ENCODE measurements around the gene GARIN5B. TPM values are rescaled to one million over a fixed set of nuclear protein-coding genes. Genes with fewer than 3 reads are reported as not detected.
A peak's percentile ranks its signal among the peaks of the same experiment; 100 is the strongest.

GARIN5B gene
- total RNA-seq, 3 donors from 2014 or later (not counting 1 experiment from before 2014, with no cell fraction given): not detected

DNA sequence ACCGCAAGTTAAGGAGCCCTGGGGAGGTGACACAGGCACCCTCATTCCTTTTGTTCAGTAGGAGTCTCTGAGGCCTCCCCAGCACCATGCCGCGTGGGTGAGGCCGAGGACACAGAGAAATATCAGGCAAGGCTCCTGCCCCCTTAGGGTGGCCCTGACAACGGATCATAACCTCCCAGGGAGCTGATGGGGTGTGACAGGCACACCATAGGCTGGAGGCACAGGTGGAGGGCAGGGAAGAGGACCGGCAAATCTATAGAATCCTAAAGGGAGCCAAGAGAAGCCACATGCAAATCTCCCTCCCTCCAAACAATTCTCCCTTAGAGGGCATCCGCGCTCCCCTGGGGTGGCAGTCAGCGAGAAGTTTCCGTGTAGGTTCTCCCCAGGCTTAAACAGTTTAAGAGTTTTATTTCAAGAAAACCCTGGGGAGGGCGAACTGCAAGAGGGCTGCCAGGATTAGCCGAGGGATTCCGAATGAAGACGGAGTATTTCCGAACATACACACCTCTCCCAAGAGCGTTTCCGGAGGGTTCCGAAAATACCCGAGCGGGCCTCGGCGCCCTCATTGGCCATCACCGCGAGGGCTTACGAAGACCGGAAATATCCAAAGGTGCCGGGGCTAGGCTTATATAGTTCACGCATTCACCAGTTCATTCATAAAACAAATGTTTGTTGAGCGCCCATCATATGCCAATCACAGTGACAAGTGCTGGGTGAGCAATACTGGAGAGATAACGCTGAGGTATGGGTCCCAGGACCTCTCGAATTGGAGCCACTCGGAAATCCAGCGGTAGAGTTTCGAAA lies 22.1 kb upstream of the GARIN5B start:
- Mint-ChIP-seq H3K27ac (peak overlapping the region; percentile 94 to 100), H3K27me3 (ENCODE audit: low read depth in 2 of 2) (no peaks in the 10 kb centered on the region), H3K4me3 (peak overlapping the region; percentile 97), H3K36me3 (no peaks in the 10 kb centered on the region), H3K4me1 (peaks cover 54 to 73% of the 10 kb centered on the region in 2 donors), H3K9me3 (no peaks in the 10 kb centered on the region)
- ATAC-seq (peak; percentile 75 to 89 (median 79)), DNase-seq (peak; percentile 89 to 97)
- WGBS (ENCODE audit: insufficient coverage): 7% methylated on average over 33 of the region's 34 CpGs
- TF ChIP-seq, protein P1, sequence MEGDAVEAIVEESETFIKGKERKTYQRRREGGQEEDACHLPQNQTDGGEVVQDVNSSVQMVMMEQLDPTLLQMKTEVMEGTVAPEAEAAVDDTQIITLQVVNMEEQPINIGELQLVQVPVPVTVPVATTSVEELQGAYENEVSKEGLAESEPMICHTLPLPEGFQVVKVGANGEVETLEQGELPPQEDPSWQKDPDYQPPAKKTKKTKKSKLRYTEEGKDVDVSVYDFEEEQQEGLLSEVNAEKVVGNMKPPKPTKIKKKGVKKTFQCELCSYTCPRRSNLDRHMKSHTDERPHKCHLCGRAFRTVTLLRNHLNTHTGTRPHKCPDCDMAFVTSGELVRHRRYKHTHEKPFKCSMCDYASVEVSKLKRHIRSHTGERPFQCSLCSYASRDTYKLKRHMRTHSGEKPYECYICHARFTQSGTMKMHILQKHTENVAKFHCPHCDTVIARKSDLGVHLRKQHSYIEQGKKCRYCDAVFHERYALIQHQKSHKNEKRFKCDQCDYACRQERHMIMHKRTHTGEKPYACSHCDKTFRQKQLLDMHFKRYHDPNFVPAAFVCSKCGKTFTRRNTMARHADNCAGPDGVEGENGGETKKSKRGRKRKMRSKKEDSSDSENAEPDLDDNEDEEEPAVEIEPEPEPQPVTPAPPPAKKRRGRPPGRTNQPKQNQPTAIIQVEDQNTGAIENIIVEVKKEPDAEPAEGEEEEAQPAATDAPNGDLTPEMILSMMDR (IDR thresholded peaks at IDR 0.05): no peak
- H3K27ac ChIP-seq (ENCODE audit: low read length): peak overlapping the region; percentile 94
- intact Hi-C loops (cut with micrococcal nuclease): loop anchor here (1.0 to 2.0 kb wide), 3 partner anchors 24 to 84 kb away; partner anchors contain the start of gene KMT5C
- peaks cover 58% of the 10 kb centered on the region for H3K4me1 ChIP-seq (ENCODE audit: control insufficient read depth, insufficient read depth, low read length)
- no peaks in the 10 kb centered on the region for H3K9me3 ChIP-seq (ENCODE audit: control insufficient read depth, insufficient read depth, low read length)
- peaks cover 33% of the 10 kb centered on the region for H3K36me3 ChIP-seq (ENCODE audit: control insufficient read depth, insufficient read depth, low read length)
- peak overlapping the region; percentile 72 for H3K4me3 ChIP-seq (ENCODE audit: low read length)
- H3K27me3 ChIP-seq (ENCODE audit: control insufficient read depth, insufficient read depth, low read length): no peaks in the 10 kb centered on the region

DNA sequence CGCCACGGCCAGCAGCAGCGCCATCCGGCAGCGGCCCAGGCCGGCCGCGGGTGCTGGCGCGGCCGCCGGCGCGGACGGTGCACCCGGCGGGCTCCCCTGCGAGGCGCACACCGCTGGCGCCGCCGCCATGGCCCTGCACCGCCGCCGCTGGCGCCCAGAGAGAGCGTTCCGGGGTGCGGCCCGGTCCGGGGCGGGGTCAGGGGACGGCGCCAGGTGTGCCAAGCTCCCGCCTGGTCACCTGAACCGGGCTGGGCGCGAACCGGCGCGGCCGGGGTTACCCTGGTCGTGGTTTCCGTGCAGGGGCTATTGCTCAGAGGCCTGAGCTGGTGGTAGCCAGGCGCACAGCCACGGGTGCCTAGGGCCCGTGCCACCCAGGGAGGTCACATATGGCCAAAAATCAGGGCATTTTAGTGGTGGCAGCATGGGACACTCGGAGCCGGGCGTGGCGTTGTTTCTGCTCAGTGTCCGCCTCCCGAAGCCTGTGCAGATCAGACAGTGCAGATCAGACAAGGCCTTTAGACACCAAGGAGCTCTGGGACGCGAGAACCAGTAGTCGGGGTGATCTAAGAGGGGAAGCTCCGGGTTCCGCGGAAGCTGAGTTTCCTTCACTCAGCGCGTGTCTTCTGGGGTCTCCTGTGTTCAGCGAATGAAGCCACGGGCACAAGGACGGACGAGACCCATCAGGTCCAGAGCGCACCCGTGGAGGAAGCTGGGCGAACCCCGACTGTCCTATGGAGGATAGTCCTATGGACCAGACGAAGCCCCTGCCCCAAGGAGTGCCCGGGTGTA lies 21.3 kb upstream of the GARIN5B start, which contains the start of gene TMEM238:
Gene TMEM238, minus strand, starts transcription at position 162 of the 789 bp plus-strand sequence. Its CDS starts 33 bp downstream, at position 129.
- H3K4me1 ChIP-seq (ENCODE audit: control insufficient read depth, insufficient read depth, low read length): peaks cover 50% of the 10 kb centered on the region
- H3K36me3 ChIP-seq (ENCODE audit: control insufficient read depth, insufficient read depth, low read length): peaks cover 26% of the 10 kb centered on the region
- Mint-ChIP-seq H3K4me3 (peak within 1 kb of the TSS; percentile 97), H3K36me3 (no peaks in the 10 kb centered on the region), H3K9me3 (no peaks in the 10 kb centered on the region), H3K27ac (peak within 1 kb of the TSS; percentile 94 to 100), H3K27me3 (ENCODE audit: low read depth in 2 of 2) (no peaks in the 10 kb centered on the region), H3K4me1 (peaks cover 49 to 65% of the 10 kb centered on the region in 2 donors)
- WGBS (ENCODE audit: insufficient coverage): 15% methylated on average over 72 of the region's 72 CpGs
- TF ChIP-seq, protein P1 (IDR thresholded peaks at IDR 0.05): no peak
- peak in 1 of 2 donors; percentile 54 for DNase-seq
- ATAC-seq: no peak
- H3K9me3 ChIP-seq (ENCODE audit: control insufficient read depth, insufficient read depth, low read length): no peaks in the 10 kb centered on the region
- H3K27me3 ChIP-seq (ENCODE audit: control insufficient read depth, insufficient read depth, low read length): no peaks in the 10 kb centered on the region
- intact Hi-C loops (cut with micrococcal nuclease): loop anchor here (2.0 kb wide), 2 partner anchors 24 to 84 kb away; no protein-coding TSS in a partner anchor
- peak within 1 kb of the TSS; percentile 72 for H3K4me3 ChIP-seq (ENCODE audit: low read length)
- H3K27ac ChIP-seq (ENCODE audit: low read length): peak within 1 kb of the TSS; percentile 94

GRCh38 chr19:55383279-55384130 lies 20.4 kb upstream of the GARIN5B start:
- Mint-ChIP-seq H3K4me3 (peak overlapping the region; percentile 88), H3K36me3 (no peaks in the 10 kb centered on the region), H3K27me3 (ENCODE audit: low read depth in 2 of 2) (no peaks in the 10 kb centered on the region), H3K9me3 (no peaks in the 10 kb centered on the region), H3K27ac (peak overlapping the region; percentile 67 to 78), H3K4me1 (peaks cover 47 to 58% of the 10 kb centered on the region in 2 donors)
- Histone ChIP-seq H3K4me3 (ENCODE audit: low read length) (peak overlapping the region; percentile 37), H3K9me3 (ENCODE audit: control insufficient read depth, insufficient read depth, low read length) (no peaks in the 10 kb centered on the region), H3K4me1 (ENCODE audit: control insufficient read depth, insufficient read depth, low read length) (peaks cover 44% of the 10 kb centered on the region), H3K27me3 (ENCODE audit: control insufficient read depth, insufficient read depth, low read length) (no peaks in the 10 kb centered on the region), H3K27ac (ENCODE audit: low read length) (peak overlapping the region; percentile 58), H3K36me3 (ENCODE audit: control insufficient read depth, insufficient read depth, low read length) (peaks cover 18% of the 10 kb centered on the region)
- TF ChIP-seq, protein P1 (IDR thresholded peaks at IDR 0.05): no peak
- WGBS (ENCODE audit: insufficient coverage): 3% methylated on average over 88 of the region's 88 CpGs
- ATAC-seq: peak in 2 of 3 donors; percentile 1 to 6
- intact Hi-C loops (cut with micrococcal nuclease): loop anchor here (2.0 kb wide), 2 partner anchors 25 to 83 kb away; no protein-coding TSS in a partner anchor
- DNase-seq: peak; percentile 47 to 72
